H1 (cell line): ENCODE results near the gene MAN2C1. TPM values are rescaled to one million over a fixed set of nuclear protein-coding genes. Genes with fewer than 3 reads are reported as not detected.
"Not testable (repeated sequence)": the region's sequence is repeated elsewhere in the genome, so short reads cannot be mapped to it uniquely, and the experiment has no call there.

ENCODE experiments used
- CTCF ChIA-PET: fragments of 300-600 bp; sonication (Branson Sonifier 250); formaldehyde crosslinking; loops from one replicate; lab custom pipeline; 2021; ENCODE audit not compliant: partially characterized antibody; lab: Charles Lee
- POLR2A ChIA-PET: fragments of 300-600 bp; sonication (Branson Sonifier 250); formaldehyde crosslinking; loops from one replicate; lab custom pipeline; 2021; ENCODE audit warnings: inconsistent platforms; ENCODE audit not compliant: partially characterized antibody; lab: Charles Lee
- DNase-seq, 2 experiments: peaks; one replicate each; pipeline versions ENCODE4 v3.0.0 to v3.0.0-alpha.2; 2010 to 2022; ENCODE audit warnings: low spot score in 2 of 2, low read depth in 1 of 2, mixed read lengths in 1 of 2
- FAIRE-seq: peaks from 2 replicates; lab custom pipeline; 2011; peaks lifted over from hg19 to GRCh38; lab: Jason Lieb, UNC
- H2AFZ ChIP-seq: 2 replicates; pipeline ENCODE4 v1.8.1; 2012; ENCODE audit warnings: low read length, inconsistent platforms
- H2AK5ac ChIP-seq: 2 replicates; pipeline ENCODE4 v1.6.1; 2013; ENCODE audit warnings: low read depth, low read length
- H2BK120ac ChIP-seq: replicated peaks from 2 replicates; pipeline ENCODE3; 2013; ENCODE audit warnings: low read depth, low read length, inconsistent platforms
- H2BK12ac ChIP-seq: 2 replicates; pipeline ENCODE4 v1.6.1; 2013; ENCODE audit warnings: low read depth, low read length
- H2BK15ac ChIP-seq: 2 replicates; pipeline ENCODE4 v1.6.1; 2013; ENCODE audit warnings: low read length
- H2BK20ac ChIP-seq: 2 replicates; pipeline ENCODE4 v1.6.1; 2013; ENCODE audit warnings: low read length
- H2BK5ac ChIP-seq: 2 replicates; pipeline ENCODE4 v1.6.1; 2013; ENCODE audit warnings: low read depth, low read length
- H3K14ac ChIP-seq: 2 replicates; pipeline ENCODE4 v1.6.1; 2013; ENCODE audit warnings: inconsistent platforms; ENCODE audit not compliant: insufficient read length
- H3K18ac ChIP-seq: 2 replicates; pipeline ENCODE4 v1.6.1; 2013; ENCODE audit warnings: low read length; ENCODE audit errors: extremely low read depth
- H3K23ac ChIP-seq: 2 replicates; pipeline ENCODE4 v1.6.1; 2013; ENCODE audit warnings: inconsistent platforms; ENCODE audit not compliant: insufficient read length
- H3K23me2 ChIP-seq: 2 replicates; pipeline ENCODE4 v1.6.1; 2013; ENCODE audit warnings: low read depth, low read length
- H3K27ac ChIP-seq: 2 replicates; pipeline ENCODE4 v1.6.1; 2011; ENCODE audit warnings: low read depth, low read length, inconsistent platforms
- H3K27me3 ChIP-seq, 4 experiments: replicated peaks in 1 of 4; 1 replicate in 1 of 4; 2 replicates in 3 of 4; pipeline versions ENCODE4 v1.6.1 to v1.8.1; 2011 to 2013; ENCODE audit warnings: low read length in 3 of 4, mild to moderate bottlenecking in 3 of 4, inconsistent platforms in 2 of 4, mixed read lengths in 2 of 4, moderate library complexity in 1 of 4; ENCODE audit not compliant: control insufficient read depth in 3 of 4, insufficient read depth in 3 of 4; ENCODE audit errors: extremely low read depth in 1 of 4
- H3K36me3 ChIP-seq, 4 experiments: 2 replicates each; pipeline versions ENCODE4 v1.6.1 to v1.8.1; 2011 to 2013; ENCODE audit warnings: mild to moderate bottlenecking in 4 of 4, low read length in 3 of 4, moderate library complexity in 2 of 4, control low read depth in 1 of 4, inconsistent platforms in 1 of 4; ENCODE audit not compliant: insufficient read depth in 4 of 4, control insufficient read depth in 2 of 4
- H3K4ac ChIP-seq: replicated peaks from 2 replicates; pipeline ENCODE3; 2013; ENCODE audit warnings: low read length, low read depth, mixed read lengths, inconsistent platforms; ENCODE audit not compliant: insufficient read length
- H3K4me1 ChIP-seq, 4 experiments: replicated peaks in 1 of 4; 1 replicate in 1 of 4; 2 replicates in 3 of 4; pipeline versions ENCODE4 v1.6.1 to v1.8.1; 2011 to 2013; ENCODE audit warnings: low read length in 3 of 4, inconsistent platforms in 2 of 4, mixed read lengths in 1 of 4; ENCODE audit not compliant: insufficient read depth in 4 of 4, control insufficient read depth in 3 of 4
- H3K4me2 ChIP-seq, 2 experiments: 2 replicates each; pipeline versions ENCODE4 v1.6.1 to v1.8.1; 2011 to 2013; ENCODE audit warnings: low read depth in 2 of 2, low read length in 2 of 2, control low read depth in 1 of 2, inconsistent platforms in 1 of 2, mild to moderate bottlenecking in 1 of 2; ENCODE audit not compliant: insufficient read depth in 1 of 2
- H3K4me3 ChIP-seq, 4 experiments: fragments of 200-600, 300-600 bp in 1 of 4; sonication (generic), shearing (Covaris generic), sonication (Bioruptor Twin) in 1 of 4; 2 replicates each; pipeline versions ENCODE4 v1.5.1 to v1.8.1; 2011 to 2016; ENCODE audit warnings: low read length in 4 of 4, low read depth in 3 of 4, control low read depth in 2 of 4, inconsistent platforms in 2 of 4, mild to moderate bottlenecking in 2 of 4, mixed read lengths in 1 of 4, moderate library complexity in 1 of 4; ENCODE audit not compliant: insufficient read depth in 2 of 4; ENCODE audit errors: extremely low read depth in 1 of 4
- H3K56ac ChIP-seq: replicated peaks from 2 replicates; pipeline ENCODE3; 2013; ENCODE audit warnings: low read depth, mild to moderate bottlenecking, mixed read lengths, low read length, inconsistent platforms; ENCODE audit not compliant: insufficient read length
- H3K79me1 ChIP-seq: 2 replicates; pipeline ENCODE4 v1.6.1; 2013; ENCODE audit warnings: low read depth, low read length, control low read depth
- H3K79me2 ChIP-seq, 2 experiments: 2 replicates each; pipeline versions ENCODE4 v1.6.1 to v1.8.1; 2012 to 2013; ENCODE audit warnings: low read length in 2 of 2, mild to moderate bottlenecking in 2 of 2, inconsistent platforms in 1 of 2; ENCODE audit not compliant: insufficient read depth in 2 of 2, control insufficient read depth in 1 of 2
- H3K9ac ChIP-seq, 4 experiments: replicated peaks in 1 of 4; 1 replicate in 1 of 4; 2 replicates in 3 of 4; pipeline versions ENCODE4 v1.6.1 to v1.8.1; 2011 to 2013; ENCODE audit warnings: low read depth in 3 of 4, low read length in 3 of 4, control low read depth in 2 of 4, mild to moderate bottlenecking in 2 of 4, moderate library complexity in 2 of 4, inconsistent platforms in 1 of 4; ENCODE audit errors: extremely low read depth in 1 of 4
- H3K9me3 ChIP-seq, 2 experiments: 2 replicates each; pipeline versions ENCODE4 v1.6.1 to v1.8.1; 2012 to 2013; ENCODE audit warnings: mild to moderate bottlenecking in 2 of 2, moderate library complexity in 2 of 2, control low read depth in 1 of 2, inconsistent platforms in 1 of 2, low read depth in 1 of 2, low read length in 1 of 2, mixed read lengths in 1 of 2; ENCODE audit not compliant: insufficient read depth in 2 of 2
- H4K20me1 ChIP-seq, 2 experiments: replicated peaks in 1 of 2; 2 replicates each; pipeline versions ENCODE3 to v1.8.1; 2011 to 2013; ENCODE audit warnings: inconsistent platforms in 2 of 2, low read length in 2 of 2, mild to moderate bottlenecking in 1 of 2; ENCODE audit not compliant: insufficient read depth in 2 of 2, control insufficient read depth in 1 of 2
- H4K5ac ChIP-seq: 2 replicates; pipeline ENCODE4 v1.6.1; 2013; ENCODE audit warnings: low read length, low read depth, mixed read lengths, inconsistent platforms; ENCODE audit not compliant: insufficient read length
- H4K8ac ChIP-seq: 2 replicates; pipeline ENCODE4 v1.8.0; 2013; ENCODE audit warnings: mild to moderate bottlenecking, moderate library complexity, low read length, inconsistent platforms; ENCODE audit not compliant: insufficient read depth; ENCODE audit errors: extremely low read depth
- H4K91ac ChIP-seq: replicated peaks from 2 replicates; pipeline ENCODE3; 2013; ENCODE audit warnings: low read length, mixed read lengths, inconsistent platforms; ENCODE audit not compliant: insufficient read length
- ATF2 ChIP-seq: IDR thresholded peaks from 2 replicates; pipeline ENCODE4 v1.6.1; 2012; ENCODE audit warnings: low read length, inconsistent platforms
- CBX8 ChIP-seq: fragments of 300-800, 300-1000 bp; sonication (generic); IDR thresholded peaks from 2 replicates; pipeline ENCODE4 v1.7.1; 2016; ENCODE audit warnings: low read depth, low read length, borderline replicate concordance
- SIX5 ChIP-seq: IDR thresholded peaks from 2 replicates; pipeline ENCODE4 v1.6.1; 2011; ENCODE audit warnings: mild to moderate bottlenecking, low read depth, low read length
- SRF ChIP-seq: IDR thresholded peaks from 2 replicates; pipeline ENCODE4 v1.6.1; 2011; ENCODE audit warnings: mild to moderate bottlenecking, low read depth, low read length, moderate library complexity
- WGBS, 2 experiments: shearing (Covaris generic) in 1 of 2; methylation state at CpG; one replicate each; pipeline versions ENCODE4 v1.1.6 to v1.1.7; 2013 to 2015; ENCODE audit warnings: low lambda C conversion rate in 2 of 2, mixed read lengths in 2 of 2, inconsistent platforms in 1 of 2, low coverage in 1 of 2, missing lambda C conversion rate in 1 of 2; ENCODE audit not compliant: insufficient replicate concordance in 2 of 2, insufficient coverage in 1 of 2, insufficient read length in 1 of 2; ENCODE audit errors: extremely low coverage in 1 of 2, missing lambda C conversion rate in 1 of 2; 5-methylcytosine and 5-hydroxymethylcytosine counted together
- polyA plus RNA-seq, 7 experiments: library from polyadenylated mRNA; depleted of rRNA in 3 of 7; stranded (reverse) in 5 of 7; unstranded in 2 of 7; fragments of >200 nt in 5 of 7; fragments of 200-250 nt in 2 of 7; gene quantifications; 1 replicate in 5 of 7; 2 replicates in 1 of 7; 4 replicates in 1 of 7; pipeline versions ENCODE4 v1.2.1 to v1.2.3, GENCODE V29; 2011 to 2013; ENCODE audit warnings: missing spikeins in 2 of 7, mixed read lengths in 2 of 7
- total RNA-seq: library from RNA; stranded (reverse); fragmentation: NEBNext Ultra II Directional; extraction: Animal tissue kit (Norgen Biotek cat#: 25700); gene quantifications from 2 replicates; pipeline ENCODE4 v1.2.1, GENCODE V29; 2021

Gene MAN2C1
- total and polyA plus RNA-seq, 2 of the 8 experiments (the other 6 are each of a cell fraction or from before 2014, with no cell fraction given): 56.3 to 88.9 TPM

GRCh38 chr15:75346796-75347221, 21.6 kb downstream of the MAN2C1 start, which contains the start of gene NEIL1 (continued):
- no peak for TF ChIP-seq CBX8
- TF ChIP-seq SRF: no peak
- TF ChIP-seq SIX5: no peak
- TF ChIP-seq ATF2: no peak

DNA sequence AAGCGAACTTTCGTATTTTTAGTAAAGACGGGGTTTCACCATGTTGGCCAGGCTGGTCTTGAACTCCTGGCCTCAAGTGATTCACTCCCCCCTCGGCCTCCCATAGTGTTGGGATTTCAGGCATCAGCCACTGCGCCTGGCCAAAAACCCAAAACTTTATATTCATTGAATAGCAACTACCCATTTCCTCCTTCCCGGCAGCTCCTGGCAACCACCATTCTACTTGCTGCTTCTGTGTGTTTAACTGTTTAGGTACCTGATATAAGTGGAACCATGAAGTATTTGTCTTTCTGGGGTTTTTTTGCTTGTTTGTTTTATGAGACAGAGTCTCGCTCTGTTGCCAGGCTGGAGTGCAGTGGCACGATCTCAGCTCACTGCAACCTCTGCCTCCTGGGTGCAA, 24.5 kb downstream of the MAN2C1 start:
- H3K27ac ChIP-seq, CTCF ChIA-PET, DNase-seq, H3K9me3 ChIP-seq, H4K5ac ChIP-seq, FAIRE-seq, H4K20me1 ChIP-seq, H3K4me3 ChIP-seq, H2BK12ac ChIP-seq, H3K23ac ChIP-seq, H3K14ac ChIP-seq, H3K18ac ChIP-seq, H2BK5ac ChIP-seq, H4K91ac ChIP-seq, H2AFZ ChIP-seq, H4K8ac ChIP-seq, H2AK5ac ChIP-seq, H3K79me2 ChIP-seq, H3K4me2 ChIP-seq, H3K9ac ChIP-seq, H2BK20ac ChIP-seq, H2BK15ac ChIP-seq, H3K56ac ChIP-seq, H3K4me1 ChIP-seq, H2BK120ac ChIP-seq, H3K79me1 ChIP-seq, H3K4ac ChIP-seq: not testable (repeated sequence)
- H3K23me2 ChIP-seq: peaks cover 17% of the 10 kb centered on the region
- H3K27me3 ChIP-seq: peaks cover 0 to 19% (median 13%) of the 10 kb centered on the region in 4 experiments; a peak in 5 of 7 replicates
- POLR2A ChIA-PET: interaction anchor here (0.8 to 2.7 kb wide), 5 partner anchors 9 to 24 kb away, joined by 3 to 9 read pairs (median 3); partner anchors contain the start of gene MAN2C1
- H3K36me3 ChIP-seq: peaks cover 3 to 18% (median 5%) of the 10 kb centered on the region in 4 experiments; a peak in 5 of 8 replicates
- 69% methylated on average over 8 of the region's 8 CpGs; no CpG with 5 or more reads in 1 of the 2 experiments for WGBS, 2 experiments
